OCI-LY7 (cell line): ENCODE results near the gene KEL.

Experiments used
- CTCF ChIP-seq: fragments of 200-600 bp; sonication (generic); conservative IDR thresholded peaks from 2 replicates; pipeline ENCODE4 v1.5.1; 2014; ENCODE audit warnings: mild to moderate bottlenecking, antibody characterized with exemption, low read length, moderate library complexity, mixed read lengths
- EZH2phosphoT487 ChIP-seq: fragments of 200-600 bp; sonication (generic); IDR thresholded peaks from 2 replicates; pipeline ENCODE4 v1.6.1; 2018; ENCODE audit warnings: low read depth, borderline replicate concordance, mild to moderate bottlenecking, mixed run types, antibody characterized with exemption, low read length, moderate library complexity, mixed read lengths

- TF ChIP-seq CTCF (no peak), EZH2phosphoT487 (no peak)
These were observed 34.9 kb downstream of the KEL start for GRCh38 chr7:142927085-142927745.
